Stimulated activated naive CD8-positive, alpha-beta T cell treated with anti-CD3 and anti-CD28 coated beads, Interleukin-15, Interleukin-2, amounts not matched to agents 100 ng/mL and 50 ng/mL, for 24 hours (primary cell): ENCODE results near the gene TEX101.
"Not testable (repeated sequence)": the region's sequence is repeated elsewhere in the genome, so short reads cannot be mapped to it uniquely, and the experiment has no call there.

ENCODE experiments used
- H3K27ac Mint-ChIP-seq: one replicate; pipeline ENCODE4 v1.8.0; 2021; ENCODE audit warnings: mild to moderate bottlenecking, mixed read lengths
- H3K27me3 Mint-ChIP-seq: one replicate; pipeline ENCODE4 v1.8.0; 2021; ENCODE audit warnings: mixed read lengths
- H3K36me3 Mint-ChIP-seq: one replicate; pipeline ENCODE4 v1.8.0; 2021; ENCODE audit warnings: low read depth, mixed read lengths
- H3K4me1 Mint-ChIP-seq: one replicate; pipeline ENCODE4 v1.8.0; 2021; ENCODE audit warnings: low read depth, mixed read lengths
- H3K4me3 Mint-ChIP-seq: one replicate; pipeline ENCODE4 v1.8.0; 2021; ENCODE audit warnings: mild to moderate bottlenecking, mixed read lengths
- H3K9me3 Mint-ChIP-seq: one replicate; pipeline ENCODE4 v1.8.0; 2021; ENCODE audit warnings: mixed read lengths

TEX101 gene

DNA sequence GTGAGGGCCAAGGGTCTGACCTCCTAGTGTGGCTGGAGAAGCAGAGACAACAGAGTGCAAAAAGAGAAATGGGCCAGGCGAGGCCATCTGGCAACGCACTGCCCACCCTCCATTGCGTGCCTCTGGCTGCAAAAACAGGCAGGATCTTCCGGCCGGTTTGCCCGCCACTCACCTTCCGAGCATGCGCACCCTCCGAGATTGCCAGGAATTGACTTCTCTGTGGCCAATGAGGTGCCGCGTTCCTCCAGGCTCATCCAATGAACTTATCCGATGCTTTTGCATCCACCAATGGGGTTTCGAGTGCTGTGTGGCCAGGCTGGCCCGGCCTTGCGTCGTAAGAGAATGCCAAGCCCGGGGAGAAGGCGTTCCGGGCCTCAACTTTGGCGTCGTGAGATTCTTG is at the start of gene TEX101:
TEX101 (plus strand) TSS at position 337 of the 400 bp plus-strand sequence. CDS start 1,030 bp downstream, outside the sequence.
- H3K27me3 Mint-ChIP-seq = no peaks in the 10 kb centered on the region
- H3K27ac Mint-ChIP-seq = no peak within 1 kb of the TSS
- no peaks in the 10 kb centered on the region for H3K9me3 Mint-ChIP-seq
- H3K4me3 Mint-ChIP-seq = no peak within 1 kb of the TSS
- no peaks in the 10 kb centered on the region for H3K4me1 Mint-ChIP-seq
- no peaks in the 10 kb centered on the region for H3K36me3 Mint-ChIP-seq

DNA sequence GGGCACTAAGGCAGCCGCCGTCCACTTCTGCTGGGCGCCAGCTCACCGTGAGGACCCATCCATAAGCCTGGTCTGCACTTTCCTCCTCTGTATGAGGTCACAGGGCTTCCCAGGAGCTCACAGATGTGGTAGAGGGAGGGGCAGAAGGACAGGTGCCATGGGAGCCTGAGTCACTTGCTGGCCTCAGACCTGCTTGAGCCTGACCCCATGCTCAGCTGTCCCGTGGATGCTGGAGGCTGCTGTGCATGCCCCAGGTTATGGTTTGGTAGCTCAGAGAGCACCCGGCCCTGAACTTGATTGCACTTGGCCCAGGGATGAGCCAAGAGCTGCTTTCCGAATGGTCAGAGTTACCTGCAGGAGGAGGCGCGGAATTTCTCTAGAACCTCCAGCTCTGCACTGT is 49.0 kb upstream of the TEX101 start:
- not testable (repeated sequence) for H3K4me1 Mint-ChIP-seq, H3K36me3 Mint-ChIP-seq, H3K27me3 Mint-ChIP-seq, H3K27ac Mint-ChIP-seq, H3K9me3 Mint-ChIP-seq, H3K4me3 Mint-ChIP-seq

GRCh38 chr19:43367822-43368221 is 46.9 kb upstream of the TEX101 start:
- H3K36me3 Mint-ChIP-seq = no peaks in the 10 kb centered on the region
- no peak overlapping the region for H3K4me3 Mint-ChIP-seq
- no peaks in the 10 kb centered on the region for H3K4me1 Mint-ChIP-seq
- H3K27me3 Mint-ChIP-seq = peaks cover 6% of the 10 kb centered on the region
- H3K27ac Mint-ChIP-seq = no peak overlapping the region
- no peaks in the 10 kb centered on the region for H3K9me3 Mint-ChIP-seq

- not testable (repeated sequence) for H3K27ac Mint-ChIP-seq, H3K36me3 Mint-ChIP-seq, H3K9me3 Mint-ChIP-seq, H3K27me3 Mint-ChIP-seq, H3K4me1 Mint-ChIP-seq, H3K4me3 Mint-ChIP-seq
Observed at GRCh38 chr19:43368897-43369296, 45.8 kb upstream of the TEX101 start.

- Mint-ChIP-seq H3K4me1 (no peaks in the 10 kb centered on the region), H3K9me3 (no peaks in the 10 kb centered on the region), H3K36me3 (no peaks in the 10 kb centered on the region), H3K4me3 (no peak overlapping the region), H3K27ac (no peak overlapping the region), H3K27me3 (peaks cover 6% of the 10 kb centered on the region)
Observed at GRCh38 chr19:43371909-43372308, 42.8 kb upstream of the TEX101 start.

DNA sequence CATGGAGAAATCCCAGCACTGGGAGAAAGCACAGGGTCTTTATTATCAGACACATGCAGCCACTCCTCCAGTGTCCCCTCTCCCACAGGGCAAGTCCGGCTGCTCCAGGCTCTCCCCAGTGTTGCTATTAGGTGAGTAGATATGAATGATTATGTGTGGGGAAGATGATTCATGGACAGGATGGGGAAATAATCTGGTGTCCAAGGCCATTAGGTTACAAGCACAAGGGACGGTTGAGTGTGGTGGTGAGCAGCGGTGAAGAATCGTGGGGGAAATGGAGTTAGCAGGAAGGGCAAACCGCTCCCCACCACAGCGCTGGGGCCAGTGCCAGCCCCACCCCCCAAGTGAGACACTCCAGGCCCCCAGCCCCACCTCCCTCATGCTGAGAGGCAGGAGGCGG is 42.2 kb upstream of the TEX101 start:
- Mint-ChIP-seq H3K27me3 (peaks cover 6% of the 10 kb centered on the region), H3K4me1 (no peaks in the 10 kb centered on the region), H3K27ac (no peak overlapping the region), H3K36me3 (no peaks in the 10 kb centered on the region), H3K4me3 (no peak overlapping the region), H3K9me3 (no peaks in the 10 kb centered on the region)

GRCh38 chr19:43377624-43378023 is 37.1 kb upstream of the TEX101 start:
- H3K9me3 Mint-ChIP-seq, H3K36me3 Mint-ChIP-seq, H3K27me3 Mint-ChIP-seq, H3K27ac Mint-ChIP-seq, H3K4me3 Mint-ChIP-seq, H3K4me1 Mint-ChIP-seq: not testable (repeated sequence)

DNA sequence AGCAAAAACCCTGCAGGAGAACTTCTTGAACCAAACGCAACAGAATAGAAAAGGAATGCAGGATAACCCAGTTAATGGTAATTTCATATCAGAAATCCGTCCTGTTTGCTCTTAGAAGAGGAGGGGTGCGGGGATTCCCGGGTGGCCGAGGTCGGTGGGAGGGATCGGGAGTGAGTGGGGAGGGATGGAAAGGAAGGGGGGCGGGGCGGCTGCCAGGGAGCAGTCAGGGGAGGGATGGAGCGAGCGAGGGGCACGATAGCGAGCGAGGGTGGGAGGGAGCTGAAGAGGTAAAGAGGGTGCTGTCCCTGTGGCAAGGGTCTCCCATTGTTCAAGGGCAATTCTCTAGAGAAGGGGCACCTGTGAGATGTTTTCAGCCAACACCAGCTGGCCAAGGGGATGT is 34.7 kb upstream of the TEX101 start:
- no peaks in the 10 kb centered on the region for H3K9me3 Mint-ChIP-seq
- H3K27me3 Mint-ChIP-seq = peaks cover 6% of the 10 kb centered on the region
- H3K4me1 Mint-ChIP-seq = no peaks in the 10 kb centered on the region
- H3K36me3 Mint-ChIP-seq = no peaks in the 10 kb centered on the region
- H3K27ac Mint-ChIP-seq = no peak overlapping the region
- no peak overlapping the region for H3K4me3 Mint-ChIP-seq

DNA sequence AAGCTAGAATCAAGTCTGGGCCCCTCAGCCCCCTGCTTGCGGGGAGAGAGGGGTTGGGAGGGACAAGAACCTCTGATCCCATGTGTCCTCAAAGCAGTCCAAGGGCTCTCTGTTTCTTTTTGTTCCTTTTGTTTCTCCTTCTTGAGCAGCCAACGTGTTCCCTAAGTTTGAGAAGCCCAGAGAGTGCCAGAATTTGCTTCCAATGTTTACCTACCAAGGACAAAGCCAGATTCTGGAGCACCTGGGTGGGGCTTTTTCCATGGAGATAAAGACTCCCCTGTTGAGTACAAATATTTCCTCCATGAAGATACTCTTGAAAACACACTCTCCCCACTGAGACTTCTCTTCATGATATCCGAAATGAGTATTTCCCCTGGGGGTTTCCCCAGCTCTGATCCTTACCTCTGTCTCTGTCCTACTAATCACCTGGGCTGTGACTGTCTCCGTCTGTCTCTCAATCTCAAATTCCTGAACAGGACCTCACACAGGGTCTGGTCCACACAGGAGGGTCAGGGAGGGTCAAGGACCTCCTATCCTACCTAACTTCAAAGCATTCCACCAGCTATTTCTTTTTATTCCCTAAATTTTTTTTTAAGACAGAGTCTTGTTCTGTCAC is 33.8 kb upstream of the TEX101 start:
- Mint-ChIP-seq H3K27ac (no peak overlapping the region), H3K4me3 (no peak overlapping the region)

GRCh38 chr19:43382586-43383216 is 32.0 kb upstream of the TEX101 start:
- H3K4me1 Mint-ChIP-seq, H3K27ac Mint-ChIP-seq, H3K4me3 Mint-ChIP-seq, H3K36me3 Mint-ChIP-seq, H3K27me3 Mint-ChIP-seq, H3K9me3 Mint-ChIP-seq: not testable (repeated sequence)

More for the DNA sequence above, 33.8 kb upstream of the TEX101 start:
- H3K9me3 Mint-ChIP-seq = no peaks in the 10 kb centered on the region
- H3K36me3 Mint-ChIP-seq = no peaks in the 10 kb centered on the region
- H3K27me3 Mint-ChIP-seq = peaks cover 6% of the 10 kb centered on the region
- no peaks in the 10 kb centered on the region for H3K4me1 Mint-ChIP-seq

- not testable (repeated sequence) for H3K4me3 Mint-ChIP-seq, H3K9me3 Mint-ChIP-seq, H3K4me1 Mint-ChIP-seq, H3K27ac Mint-ChIP-seq, H3K27me3 Mint-ChIP-seq, H3K36me3 Mint-ChIP-seq
Observed at GRCh38 chr19:43383254-43383653, 31.4 kb upstream of the TEX101 start.

DNA sequence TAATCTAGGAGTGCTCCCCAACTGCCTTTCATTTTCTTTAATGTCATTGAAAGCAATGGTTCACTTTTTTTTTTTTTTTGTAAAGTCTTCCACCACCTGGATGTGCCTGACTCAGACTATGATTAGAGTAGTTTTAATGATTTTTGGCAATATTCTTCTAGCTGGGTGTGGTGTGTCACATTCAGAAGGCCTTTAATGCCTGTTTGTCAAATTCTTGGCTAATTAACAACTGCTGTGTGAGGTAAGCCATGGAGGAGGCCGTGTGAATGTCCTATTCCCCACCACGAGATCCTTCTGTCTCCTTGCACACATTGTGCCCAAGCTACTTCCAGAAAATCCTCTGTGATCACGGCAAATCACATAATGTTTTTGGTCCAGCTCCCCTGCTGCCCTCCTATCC is 30.9 kb upstream of the TEX101 start:
- not testable (repeated sequence) for H3K9me3 Mint-ChIP-seq, H3K36me3 Mint-ChIP-seq, H3K27me3 Mint-ChIP-seq, H3K27ac Mint-ChIP-seq, H3K4me1 Mint-ChIP-seq, H3K4me3 Mint-ChIP-seq

- not testable (repeated sequence) for H3K27ac Mint-ChIP-seq, H3K9me3 Mint-ChIP-seq, H3K4me3 Mint-ChIP-seq, H3K4me1 Mint-ChIP-seq, H3K36me3 Mint-ChIP-seq
- peaks cover 18% of the 10 kb centered on the region for H3K27me3 Mint-ChIP-seq
Observed at GRCh38 chr19:43390903-43391551, 23.7 kb upstream of the TEX101 start.

DNA sequence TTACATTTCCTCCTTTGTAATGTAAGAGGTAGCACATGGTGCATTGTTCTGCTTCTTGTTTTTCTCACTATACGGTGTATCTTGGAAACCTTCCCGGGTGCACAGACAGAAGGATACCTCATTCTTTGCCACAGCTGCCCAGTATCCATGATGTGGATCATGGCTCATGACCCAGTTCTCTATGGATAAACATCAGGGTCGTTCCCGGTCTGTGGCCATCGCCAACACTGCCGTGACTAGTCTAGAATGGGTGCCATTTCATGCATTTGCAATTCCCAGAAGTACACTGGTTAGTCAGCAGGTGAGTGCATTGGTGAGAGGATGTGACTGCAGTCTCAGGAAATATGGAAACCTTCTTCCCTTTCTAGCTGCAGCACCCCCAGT is 23.1 kb upstream of the TEX101 start:
- peaks cover 18% of the 10 kb centered on the region for H3K27me3 Mint-ChIP-seq
- not testable (repeated sequence) for H3K4me3 Mint-ChIP-seq

GRCh38 chr19:43393501-43393900 is 21.2 kb upstream of the TEX101 start:
- H3K4me3 Mint-ChIP-seq, H3K9me3 Mint-ChIP-seq, H3K27ac Mint-ChIP-seq, H3K36me3 Mint-ChIP-seq, H3K4me1 Mint-ChIP-seq: not testable (repeated sequence)
- peaks cover 18% of the 10 kb centered on the region for H3K27me3 Mint-ChIP-seq

More for the DNA sequence above, 23.1 kb upstream of the TEX101 start:
- not testable (repeated sequence) for H3K36me3 Mint-ChIP-seq, H3K4me1 Mint-ChIP-seq, H3K27ac Mint-ChIP-seq, H3K9me3 Mint-ChIP-seq

DNA sequence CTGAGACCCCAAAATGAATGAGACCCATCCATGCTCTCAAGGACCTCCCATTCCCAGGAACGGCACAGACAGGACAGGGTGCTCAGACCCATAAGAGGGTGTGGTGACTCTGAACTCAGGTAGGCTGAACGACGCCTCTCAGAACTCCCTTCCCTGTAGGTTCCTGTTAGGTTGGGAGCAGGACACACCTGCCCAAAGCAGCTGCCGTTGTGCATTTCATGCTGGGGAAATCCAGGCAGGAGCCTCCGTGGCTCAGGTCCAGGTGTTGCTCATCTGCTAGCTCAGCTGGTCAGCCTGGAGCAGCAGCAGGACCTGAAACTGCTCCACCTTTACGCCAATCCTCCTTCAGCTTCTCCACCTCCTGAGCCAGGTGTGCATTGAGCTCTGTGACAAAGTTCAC is 19.1 kb upstream of the TEX101 start:
- Mint-ChIP-seq H3K27me3 (peaks cover 21% of the 10 kb centered on the region), H3K27ac (no peak overlapping the region), H3K36me3 (no peaks in the 10 kb centered on the region), H3K9me3 (no peaks in the 10 kb centered on the region), H3K4me3 (no peak overlapping the region), H3K4me1 (no peaks in the 10 kb centered on the region)
